H1 (cell line): ENCODE measurements around the gene TFAP2E. TPM values are rescaled to one million over a fixed set of nuclear protein-coding genes. Genes with fewer than 3 reads are reported as not detected.

ENCODE experiments used
- EP300 ChIP-seq, 2 experiments: IDR thresholded peaks; 1 replicate in 1 of 2; 2 replicates in 1 of 2; pipeline ENCODE4 v1.6.1; 2011 to 2012; ENCODE audit warnings: low read depth in 2 of 2, low read length in 2 of 2, mild to moderate bottlenecking in 2 of 2, borderline replicate concordance in 1 of 2, inconsistent platforms in 1 of 2, moderate library complexity in 1 of 2
- RXRA ChIP-seq: IDR thresholded peaks from 2 replicates; pipeline ENCODE4 v1.6.1; 2011; ENCODE audit warnings: low read depth, mild to moderate bottlenecking, low read length, moderate library complexity; ENCODE audit not compliant: insufficient read depth
- SIX5 ChIP-seq: IDR thresholded peaks from 2 replicates; pipeline ENCODE4 v1.6.1; 2011; ENCODE audit warnings: mild to moderate bottlenecking, low read depth, low read length
- polyA plus RNA-seq, 7 experiments: library from polyadenylated mRNA; depleted of rRNA in 3 of 7; stranded (reverse) in 5 of 7; unstranded in 2 of 7; fragments of >200 nt in 5 of 7; fragments of 200-250 nt in 2 of 7; gene quantifications; 1 replicate in 5 of 7; 2 replicates in 1 of 7; 4 replicates in 1 of 7; pipeline versions ENCODE4 v1.2.1 to v1.2.3, GENCODE V29; 2011 to 2013; ENCODE audit warnings: missing spikeins in 2 of 7, mixed read lengths in 2 of 7
- total RNA-seq: library from RNA; stranded (reverse); fragmentation: NEBNext Ultra II Directional; extraction: Animal tissue kit (Norgen Biotek cat#: 25700); gene quantifications from 2 replicates; pipeline ENCODE4 v1.2.1, GENCODE V29; 2021

TFAP2E gene
- total and polyA plus RNA-seq, 2 of the 8 experiments (the other 6 are each of a cell fraction or from before 2014, with no cell fraction given), result 0.24 to 0.50 TPM

GRCh38 chr1:35605071-35605866 lies 32.2 kb downstream of the TFAP2E start (continued):
- TF ChIP-seq EP300 (IDR thresholded peaks at IDR 0.05; ENCODE audit: borderline replicate concordance in 1 of 2, low read depth in 2 of 2, low read length in 2 of 2) (no peak), RXRA (no peak), SIX5 (no peak)
- TF ChIP-seq, all 59 proteins: peak for 0
